GM12891 (cell line): ENCODE measurements around the gene IMPA2.

ENCODE experiments used
- DNase-seq: peaks from one replicate; pipeline ENCODE4 v3.0.0; 2011; ENCODE audit warnings: low spot score; ENCODE audit not compliant: insufficient read length
- FAIRE-seq: peaks from 2 replicates; lab custom pipeline; 2011; peaks lifted over from hg19 to GRCh38; lab: Jason Lieb, UNC
- PAX5 ChIP-seq: IDR thresholded peaks from 2 replicates; pipeline ENCODE4 v1.6.1; 2011; ENCODE audit warnings: low read length, moderate library complexity, mild to moderate bottlenecking; ENCODE audit not compliant: insufficient read depth, severe bottlenecking
- POLR2A ChIP-seq: IDR thresholded peaks from 2 replicates; pipeline ENCODE4 v1.6.1; 2011; ENCODE audit warnings: low read depth, low read length, control low read depth
- POLR2AphosphoS5 ChIP-seq: IDR thresholded peaks from 2 replicates; pipeline ENCODE4 v1.6.1; 2011; ENCODE audit warnings: low read depth, low read length, control low read depth
- POU2F2 ChIP-seq: IDR thresholded peaks from 2 replicates; pipeline ENCODE4 v1.6.1; 2011; ENCODE audit warnings: low read depth, mild to moderate bottlenecking, control low read depth, low read length, moderate library complexity
- SPI1 ChIP-seq: IDR thresholded peaks from 2 replicates; pipeline ENCODE4 v1.6.1; 2011; ENCODE audit warnings: low read depth, low read length, control low read depth
- TAF1 ChIP-seq: IDR thresholded peaks from 2 replicates; pipeline ENCODE4 v1.6.1; 2011; ENCODE audit warnings: low read depth, low read length, control low read depth

Gene IMPA2

GRCh38 chr18:11987527-11987926, 6.2 kb downstream of the IMPA2 start:
- DNase-seq (no peak), FAIRE-seq (no peak)
- no peak for TF ChIP-seq SPI1
- TF ChIP-seq PAX5 = no peak
- TF ChIP-seq TAF1 = no peak

GRCh38 chr18:11989174-11989573, 7.9 kb downstream of the IMPA2 start:
- FAIRE-seq = no peak
- TF ChIP-seq POLR2A (no peak), POU2F2 (no peak), POLR2AphosphoS5 (no peak), TAF1 (no peak), PAX5 (no peak), SPI1 (no peak)
- no peak for DNase-seq

GRCh38 chr18:11989966-11990380, 8.7 kb downstream of the IMPA2 start:
- no peak for FAIRE-seq
- no peak for DNase-seq

DNA sequence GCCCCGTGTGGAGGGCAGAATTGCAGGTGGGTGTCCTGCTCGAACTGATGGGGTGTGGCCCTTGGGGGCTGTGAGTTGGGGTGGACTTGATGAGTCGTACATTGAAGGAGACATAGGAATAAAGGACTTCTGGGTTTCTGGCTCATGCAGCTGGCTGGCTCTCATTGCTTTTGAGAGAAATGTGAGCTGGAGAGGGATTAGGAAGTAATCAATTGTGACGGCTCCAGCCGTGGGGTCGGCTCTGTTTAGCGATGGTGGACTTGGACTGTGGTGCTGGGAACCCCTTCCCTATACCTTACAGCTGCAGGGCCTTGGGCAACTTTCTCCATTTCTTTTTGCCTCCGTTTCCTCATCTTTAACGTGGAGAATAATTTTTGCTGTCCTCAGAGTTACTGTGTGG, 9.2 kb downstream of the IMPA2 start:
- TF ChIP-seq POU2F2 = no peak
- TF ChIP-seq POLR2A = no peak
- TF ChIP-seq POLR2AphosphoS5 = no peak
- no peak for TF ChIP-seq TAF1
- TF ChIP-seq SPI1 = no peak
- no peak for TF ChIP-seq PAX5
- no peak for FAIRE-seq
- DNase-seq = no peak

More at GRCh38 chr18:11989966-11990380, 8.7 kb downstream of the IMPA2 start:
- no peak for TF ChIP-seq POLR2A
- TF ChIP-seq SPI1 = no peak
- TF ChIP-seq POLR2AphosphoS5 = no peak
- TF ChIP-seq PAX5 = no peak

GRCh38 chr18:11991021-11991795, 9.9 kb downstream of the IMPA2 start:
- TF ChIP-seq TAF1 (no peak), POLR2A (no peak), POLR2AphosphoS5 (no peak), POU2F2 (no peak), SPI1 (no peak), PAX5 (no peak)
- FAIRE-seq = no peak
- DNase-seq = no peak

GRCh38 chr18:11992096-11992790, 10.9 kb downstream of the IMPA2 start:
- no peak for DNase-seq
- FAIRE-seq = no peak
- TF ChIP-seq PAX5 (no peak), SPI1 (no peak), POLR2A (no peak), TAF1 (no peak), POLR2AphosphoS5 (no peak), POU2F2 (no peak)

GRCh38 chr18:11993264-11993916, 12.1 kb downstream of the IMPA2 start:
- TF ChIP-seq POLR2AphosphoS5 (no peak), TAF1 (no peak), SPI1 (no peak), POLR2A (no peak), POU2F2 (no peak), PAX5 (no peak)
- no peak for DNase-seq
- no peak for FAIRE-seq

GRCh38 chr18:11994336-11994702, 13.0 kb downstream of the IMPA2 start:
- DNase-seq (no peak), FAIRE-seq (no peak)
- TF ChIP-seq PAX5 = no peak
- TF ChIP-seq SPI1 = no peak
- no peak for TF ChIP-seq POU2F2
- no peak for TF ChIP-seq TAF1
- TF ChIP-seq POLR2AphosphoS5 = no peak
- TF ChIP-seq POLR2A = no peak

DNA sequence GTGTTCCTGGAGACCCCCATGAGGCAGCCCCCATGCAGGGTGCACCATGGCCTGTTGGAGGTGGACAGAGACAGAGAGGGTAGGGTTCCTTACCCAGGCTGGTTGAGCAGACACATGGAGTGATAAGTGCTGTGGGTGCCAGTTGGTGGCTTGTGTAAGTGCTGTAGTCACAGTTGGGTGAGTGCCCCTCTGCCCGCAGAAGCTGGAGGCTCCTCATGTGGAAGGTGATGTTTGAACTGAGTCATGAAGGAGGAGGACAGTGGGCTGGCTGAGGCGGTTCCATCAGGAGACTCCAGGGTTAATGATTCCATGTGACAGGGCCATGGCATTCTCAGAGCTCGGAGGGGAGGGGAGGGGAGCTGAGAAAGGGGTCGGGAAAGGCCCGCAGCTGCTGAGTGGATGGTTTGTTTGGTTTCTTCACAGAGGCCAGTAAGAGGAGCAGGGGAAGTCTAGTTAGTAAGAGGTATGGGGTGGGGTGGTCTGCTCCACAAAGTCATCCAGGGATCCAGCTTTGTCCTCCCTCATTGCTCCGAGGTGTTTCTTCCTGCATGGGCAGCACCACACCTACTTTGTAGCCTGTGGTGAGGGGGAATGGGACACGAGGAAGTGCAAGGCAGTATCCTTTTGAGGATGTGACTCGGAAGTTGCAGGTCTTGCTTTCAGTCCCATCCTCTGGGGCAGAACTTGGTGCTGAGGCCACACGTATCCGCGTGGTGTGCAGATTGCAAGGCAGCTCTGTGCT, 13.6 kb downstream of the IMPA2 start:
- FAIRE-seq (no peak), DNase-seq (no peak)

More for the DNA sequence above, 13.6 kb downstream of the IMPA2 start:
- TF ChIP-seq POLR2A = no peak
